Choroid plexus epithelial cell (primary cell): ENCODE results near the gene PAK5.
"Not testable (repeated sequence)": the region's sequence is repeated elsewhere in the genome, so short reads cannot be mapped to it uniquely, and the experiment has no call there.

Experiments used
- DNase-seq: peaks from one replicate; pipeline ENCODE4 v3.0.0-alpha.2; 2010; ENCODE audit warnings: low read depth
- H3K4me3 ChIP-seq: 2 replicates; pipeline ENCODE4 v1.5.1; 2011; ENCODE audit warnings: low read depth, mild to moderate bottlenecking, control low read depth, low read length, moderate library complexity
- CTCF ChIP-seq: conservative IDR thresholded peaks from 2 replicates; pipeline ENCODE4 v1.5.1; 2011; ENCODE audit warnings: low read depth, mild to moderate bottlenecking, control low read depth, inconsistent platforms, low read length, moderate library complexity

Gene PAK5

GRCh38 chr20:9646375-9646774 lies 192.5 kb downstream of the PAK5 start:
- DNase-seq, result no peak
- no peak for TF ChIP-seq CTCF
- H3K4me3 ChIP-seq, result no peak overlapping the region

DNA sequence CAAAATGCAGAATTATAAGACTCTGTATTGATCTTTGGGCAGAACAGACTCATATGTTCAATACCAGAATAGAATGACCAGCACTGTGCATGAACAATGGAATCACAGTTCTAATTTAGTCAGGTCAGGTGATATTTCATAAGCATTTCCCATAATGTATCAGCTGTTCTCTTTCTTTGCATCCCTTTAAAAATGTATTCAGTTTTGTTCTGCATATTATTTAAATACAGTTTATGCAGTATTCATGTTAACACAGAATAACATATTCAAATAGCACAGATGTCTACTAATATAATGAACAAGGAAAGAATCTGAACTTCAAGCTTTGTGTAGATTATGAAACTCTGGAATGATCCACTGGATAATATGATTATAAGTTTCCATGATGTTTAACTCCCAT lies 196.0 kb downstream of the PAK5 start:
- DNase-seq, result no peak
- TF ChIP-seq CTCF, result no peak

GRCh38 chr20:9641499-9642000 lies 197.3 kb downstream of the PAK5 start:
- H3K4me3 ChIP-seq, DNase-seq: not testable (repeated sequence)

More for the DNA sequence above, 196.0 kb downstream of the PAK5 start:
- no peak overlapping the region for H3K4me3 ChIP-seq

- H3K4me3 ChIP-seq, result no peak overlapping the region
- no peak for DNase-seq
- TF ChIP-seq CTCF, result no peak
Observed at GRCh38 chr20:9637889-9638288, 201.0 kb downstream of the PAK5 start.

- no peak for DNase-seq
- TF ChIP-seq CTCF, result no peak
- H3K4me3 ChIP-seq, result no peak overlapping the region
Observed at GRCh38 chr20:9635750-9636149, 203.1 kb downstream of the PAK5 start.

- no peak overlapping the region for H3K4me3 ChIP-seq
- DNase-seq, result no peak
- no peak for TF ChIP-seq CTCF
Observed at GRCh38 chr20:9634327-9634726, 204.5 kb downstream of the PAK5 start.

DNA sequence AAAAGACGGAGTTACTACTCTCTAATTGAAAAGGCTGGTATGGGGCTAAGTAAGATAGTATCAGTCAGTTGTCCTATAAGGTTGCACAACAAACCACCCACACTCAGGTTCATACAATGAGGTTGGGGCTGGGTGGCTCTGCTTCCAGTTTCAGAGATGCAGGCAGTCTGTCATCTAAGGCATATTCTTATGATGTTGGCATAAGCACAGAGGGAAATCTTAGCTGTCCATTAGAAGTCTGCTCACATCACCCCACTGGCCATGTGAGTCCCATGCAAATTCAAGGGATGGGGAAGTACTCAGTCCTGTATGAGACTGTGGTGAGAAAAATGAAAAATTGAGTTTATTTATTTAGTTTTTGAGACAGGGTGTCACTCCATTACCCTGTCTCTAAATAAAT lies 205.9 kb downstream of the PAK5 start:
- TF ChIP-seq CTCF, result no peak
- no peak for DNase-seq
- no peak overlapping the region for H3K4me3 ChIP-seq

- no peak for TF ChIP-seq CTCF
- no peak overlapping the region for H3K4me3 ChIP-seq
- no peak for DNase-seq
Observed at GRCh38 chr20:9632265-9632664, 206.6 kb downstream of the PAK5 start.
